Esophagus squamous epithelium (tissue), 5 donors: ENCODE results near the gene CKAP2. TPM values are rescaled to one million over a fixed set of nuclear protein-coding genes. Genes with fewer than 3 reads are reported as not detected.

Source experiments
- DNase-seq: peaks from one replicate; lab custom pipeline; 2025; lab: John Stamatoyannopoulos, UW
- H3K27ac ChIP-seq, 4 donors: fragments of 200-600 bp; sonication (generic); one replicate each; pipeline ENCODE4 v1.5.1; 2016 to 2019; ENCODE audit warnings: mild to moderate bottlenecking in 1 of 4
- H3K27me3 ChIP-seq, 4 donors: fragments of 200-600 bp; sonication (generic); 1 replicate in 3 of 4; 2 replicates in 1 of 4; pipeline versions ENCODE4 v1.5.1 to v1.6.0; 2017 to 2021; ENCODE audit warnings: antibody characterized with exemption in 1 of 4
- H3K36me3 ChIP-seq, 3 donors: fragments of 200-600 bp; sonication (generic); one replicate each; pipeline ENCODE4 v1.5.1; 2016 to 2019
- H3K4me1 ChIP-seq, 3 donors: fragments of 200-600 bp; sonication (generic); one replicate each; pipeline ENCODE4 v1.5.1; 2017 to 2019
- H3K4me3 ChIP-seq, 4 donors: fragments of 200-600 bp; sonication (generic); 1 replicate in 3 of 4; 2 replicates in 1 of 4; pipeline ENCODE4 v1.5.1; 2016 to 2019; ENCODE audit warnings: mild to moderate bottlenecking in 2 of 4, moderate library complexity in 1 of 4
- H3K9me3 ChIP-seq, 3 donors: fragments of 200-600 bp; sonication (generic); one replicate each; pipeline ENCODE4 v1.5.1; 2016 to 2019
- POLR2A ChIP-seq, 4 donors: fragments of 450-650 bp; IDR thresholded peaks; one replicate each; pipeline ENCODE4 v1.6.1; 2017; ENCODE audit warnings: antibody characterized with exemption in 4 of 4, mild to moderate bottlenecking in 4 of 4, moderate library complexity in 3 of 4
- WGBS, 2 donors: methylation state at CpG; one replicate each; pipeline ENCODE4 v1.1.5; 2018; 5-methylcytosine and 5-hydroxymethylcytosine counted together
- intact Hi-C: fragments of 100-400 bp; cut with DNase I; formaldehyde crosslinking; loops from one replicate; pipeline ENCODE4 v1.15.0; 2022
- total RNA-seq, 4 donors: library from RNA; depleted of rRNA; stranded (reverse); fragments of >200 nt; gene quantifications; one replicate each; pipeline ENCODE4 v1.1.0, GENCODE V29; 2016
- TF ChIP-seq, protein P1 (sequence below), 6 experiments: fragments of 450-650 bp in 4 of 6; fragments of 200-600 bp in 2 of 6; sonication (generic) in 2 of 6; IDR thresholded peaks; one replicate each; pipeline ENCODE4 v1.5.1; 2016 to 2019; ENCODE audit warnings: antibody characterized with exemption in 6 of 6, mild to moderate bottlenecking in 4 of 6, moderate library complexity in 4 of 6
- donor health status: DM: yes; HTN: yes; CAD: no.

The CKAP2 gene
- total RNA-seq, 4 donors from 2014 or later = 11.5 to 39.9 (median 21.4) TPM

GRCh38 chr13:52451135-52451804 is 4.0 kb upstream of the CKAP2 start:
- H3K9me3 ChIP-seq = no peaks in the 10 kb centered on the region
- intact Hi-C loops = no loop called here
- peaks cover 17 to 71% (median 31%) of the 10 kb centered on the region in 3 donors for H3K4me1 ChIP-seq
- no peak overlapping the region for H3K4me3 ChIP-seq
- peak overlapping the region in 1 of 4 donors; percentile 99 for H3K27ac ChIP-seq
- TF ChIP-seq, protein P1, sequence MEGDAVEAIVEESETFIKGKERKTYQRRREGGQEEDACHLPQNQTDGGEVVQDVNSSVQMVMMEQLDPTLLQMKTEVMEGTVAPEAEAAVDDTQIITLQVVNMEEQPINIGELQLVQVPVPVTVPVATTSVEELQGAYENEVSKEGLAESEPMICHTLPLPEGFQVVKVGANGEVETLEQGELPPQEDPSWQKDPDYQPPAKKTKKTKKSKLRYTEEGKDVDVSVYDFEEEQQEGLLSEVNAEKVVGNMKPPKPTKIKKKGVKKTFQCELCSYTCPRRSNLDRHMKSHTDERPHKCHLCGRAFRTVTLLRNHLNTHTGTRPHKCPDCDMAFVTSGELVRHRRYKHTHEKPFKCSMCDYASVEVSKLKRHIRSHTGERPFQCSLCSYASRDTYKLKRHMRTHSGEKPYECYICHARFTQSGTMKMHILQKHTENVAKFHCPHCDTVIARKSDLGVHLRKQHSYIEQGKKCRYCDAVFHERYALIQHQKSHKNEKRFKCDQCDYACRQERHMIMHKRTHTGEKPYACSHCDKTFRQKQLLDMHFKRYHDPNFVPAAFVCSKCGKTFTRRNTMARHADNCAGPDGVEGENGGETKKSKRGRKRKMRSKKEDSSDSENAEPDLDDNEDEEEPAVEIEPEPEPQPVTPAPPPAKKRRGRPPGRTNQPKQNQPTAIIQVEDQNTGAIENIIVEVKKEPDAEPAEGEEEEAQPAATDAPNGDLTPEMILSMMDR (IDR thresholded peaks at IDR 0.05) = no peak
- no peak for TF ChIP-seq POLR2A (IDR thresholded peaks at IDR 0.05)
- DNase-seq = no peak
- WGBS, 2 donors = 92 to 93% methylated on average over 21 to 23 of the region's 24 CpGs
- H3K36me3 ChIP-seq = no peaks in the 10 kb centered on the region
- H3K27me3 ChIP-seq = no peaks in the 10 kb centered on the region

DNA sequence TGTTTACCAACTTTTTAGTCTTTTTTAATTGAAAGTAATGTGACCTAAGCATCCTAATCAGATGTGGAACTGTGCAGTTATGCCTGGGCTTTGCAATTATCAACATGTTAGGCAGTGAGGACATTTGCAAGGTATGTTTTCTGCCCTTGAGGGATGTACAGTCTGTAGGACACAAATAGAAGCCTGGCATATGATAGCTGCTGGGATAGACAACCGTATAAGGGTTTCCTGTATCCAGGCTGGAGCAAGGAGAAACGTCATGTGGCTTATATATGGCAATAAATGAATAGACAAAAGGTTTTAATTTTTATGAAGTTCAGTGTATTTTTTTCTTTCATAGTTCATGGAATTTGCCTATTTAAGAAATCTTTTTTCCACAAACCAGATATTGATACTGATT is 2.8 kb upstream of the CKAP2 start:
- Histone ChIP-seq H3K9me3 (no peaks in the 10 kb centered on the region), H3K4me1 (peaks cover 17 to 71% (median 31%) of the 10 kb centered on the region in 3 donors), H3K36me3 (peaks cover 0 to 5% (median 0%) of the 10 kb centered on the region in 3 donors), H3K27ac (peak overlapping the region in 1 of 4 donors; percentile 14), H3K4me3 (no peak overlapping the region), H3K27me3 (no peaks in the 10 kb centered on the region)
- DNase-seq = no peak
- intact Hi-C loops = no loop called here
- no peak for TF ChIP-seq POLR2A (IDR thresholded peaks at IDR 0.05)
- TF ChIP-seq, protein P1 (IDR thresholded peaks at IDR 0.05) = no peak
- WGBS, 2 donors = 54 to 61% methylated on average over 2 of the region's 2 CpGs

DNA sequence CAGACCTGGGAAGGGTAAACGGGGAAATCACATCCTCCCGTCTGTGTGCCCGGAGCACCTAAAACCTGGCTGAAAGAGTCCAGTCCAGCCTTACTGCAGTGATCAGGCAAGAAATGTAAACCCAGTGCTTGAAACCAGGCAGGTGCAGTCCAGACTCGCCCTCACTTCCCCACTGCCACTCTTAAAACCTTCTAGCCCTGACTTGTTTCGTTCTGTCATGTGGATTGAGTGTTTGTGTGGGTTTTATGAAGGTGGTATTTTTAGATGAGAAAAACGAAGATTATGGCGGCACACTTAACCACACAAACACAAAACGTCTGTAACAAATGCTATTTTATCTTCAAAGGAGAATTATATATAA is 839 bp upstream of the CKAP2 start:
- peak overlapping the region; percentile 93 to 97 (median 94) for H3K27ac ChIP-seq
- no peaks in the 10 kb centered on the region for H3K9me3 ChIP-seq
- WGBS, 2 donors = 1 to 5% methylated on average over 8 of the region's 8 CpGs
- H3K4me1 ChIP-seq = peaks cover 0 to 69% (median 17%) of the 10 kb centered on the region in 3 donors
- no peaks in the 10 kb centered on the region for H3K27me3 ChIP-seq
- TF ChIP-seq POLR2A (IDR thresholded peaks at IDR 0.05) = peak in 2 of 4 donors; percentile 11 to 44
- TF ChIP-seq, protein P1 (IDR thresholded peaks at IDR 0.05) = no peak
- DNase-seq = no peak
- peak overlapping the region; percentile 64 to 88 (median 78) for H3K4me3 ChIP-seq
- peaks cover 0 to 9% (median 0%) of the 10 kb centered on the region in 3 donors for H3K36me3 ChIP-seq
- intact Hi-C loops = no loop called here

GRCh38 chr13:52455677-52456041 is 381 bp downstream of the CKAP2 start:
- Histone ChIP-seq H3K4me1 (peaks cover 0 to 71% (median 17%) of the 10 kb centered on the region in 3 donors), H3K27ac (peak overlapping the region; percentile 93 to 97 (median 94)), H3K9me3 (no peaks in the 10 kb centered on the region), H3K36me3 (peaks cover 0 to 21% (median 0%) of the 10 kb centered on the region in 3 donors), H3K27me3 (no peaks in the 10 kb centered on the region), H3K4me3 (peak overlapping the region; percentile 64 to 88 (median 78))
- intact Hi-C loops = no loop called here
- 0 to 1% methylated on average over 8 to 22 of the region's 37 CpGs for WGBS, 2 donors
- DNase-seq = peak; percentile 45
- TF ChIP-seq POLR2A (IDR thresholded peaks at IDR 0.05) = no peak
- TF ChIP-seq, protein P1 (IDR thresholded peaks at IDR 0.05) = peak in 1 of 6 experiments; percentile 5

DNA sequence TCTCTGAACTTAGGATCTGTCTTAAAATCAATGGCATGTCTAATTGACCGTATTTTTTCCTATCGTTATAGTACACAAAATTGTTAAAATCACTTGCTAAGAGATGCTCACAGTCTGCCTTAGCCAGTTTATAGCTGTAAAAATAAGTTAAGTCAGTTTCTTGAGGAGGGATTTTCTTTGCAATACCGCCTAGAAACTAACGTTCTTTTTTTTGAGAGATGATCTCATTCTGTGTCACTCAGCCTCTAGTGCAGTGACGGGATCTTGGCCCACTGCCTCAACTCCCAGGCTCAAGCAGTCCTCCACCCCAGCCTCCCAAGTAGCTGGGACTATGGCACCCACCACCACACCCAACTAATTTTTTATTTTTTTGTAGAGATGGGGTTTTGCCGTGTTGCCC is 4.4 kb downstream of the CKAP2 start:
- no peaks in the 10 kb centered on the region for H3K9me3 ChIP-seq
- peaks cover 0 to 40% (median 10%) of the 10 kb centered on the region in 3 donors for H3K4me1 ChIP-seq
- H3K27ac ChIP-seq = no peak overlapping the region
- intact Hi-C loops = no loop called here
- 45 to 76% methylated on average over 6 of the region's 6 CpGs for WGBS, 2 donors
- no peak overlapping the region for H3K4me3 ChIP-seq
- DNase-seq = no peak
- TF ChIP-seq, protein P1 (IDR thresholded peaks at IDR 0.05) = no peak
- TF ChIP-seq POLR2A (IDR thresholded peaks at IDR 0.05) = no peak
- H3K36me3 ChIP-seq = peaks cover 0 to 55% (median 0%) of the 10 kb centered on the region in 3 donors
- H3K27me3 ChIP-seq = no peaks in the 10 kb centered on the region
